ENCODE measurements around the gene DOK6. TPM values are rescaled to one million over a fixed set of nuclear protein-coding genes. Genes with fewer than 3 reads are reported as not detected.

Gene DOK6
- total RNA-seq, 1 donor from 2014 or later: not detected

DNA sequence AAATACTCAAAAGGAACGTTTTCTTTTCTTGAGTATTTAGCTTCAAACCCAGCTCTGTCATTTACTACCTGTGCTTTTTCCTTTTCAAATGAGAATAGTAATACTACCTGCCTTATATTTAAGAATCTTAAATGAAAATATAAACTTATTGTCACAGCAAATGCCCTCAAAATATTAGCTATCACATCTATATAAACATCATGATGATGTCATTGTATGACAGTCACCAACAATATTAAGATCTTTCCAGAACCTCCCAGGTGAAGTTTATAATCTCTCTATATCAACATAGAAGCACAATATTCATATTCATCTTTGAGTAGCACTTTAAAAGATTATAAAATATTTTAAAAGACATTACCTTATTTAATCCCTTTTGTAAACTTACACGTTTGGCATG lies 92.2 kb downstream of the DOK6 start:
- Mint-ChIP-seq H3K27me3 (no peaks in the 10 kb centered on the region), H3K36me3 (ENCODE audit: low read depth) (no peaks in the 10 kb centered on the region), H3K27ac (no peak overlapping the region), H3K4me1 (no peaks in the 10 kb centered on the region), H3K4me3 (no peak overlapping the region), H3K9me3 (no peaks in the 10 kb centered on the region)
- ATAC-seq (ENCODE audit: low read depth): no peak
- no peak for DNase-seq
- POLR2A ChIA-PET: no interaction called here
- intact Hi-C loops (cut with micrococcal nuclease): no loop called here
- TF ChIP-seq, protein P1, sequence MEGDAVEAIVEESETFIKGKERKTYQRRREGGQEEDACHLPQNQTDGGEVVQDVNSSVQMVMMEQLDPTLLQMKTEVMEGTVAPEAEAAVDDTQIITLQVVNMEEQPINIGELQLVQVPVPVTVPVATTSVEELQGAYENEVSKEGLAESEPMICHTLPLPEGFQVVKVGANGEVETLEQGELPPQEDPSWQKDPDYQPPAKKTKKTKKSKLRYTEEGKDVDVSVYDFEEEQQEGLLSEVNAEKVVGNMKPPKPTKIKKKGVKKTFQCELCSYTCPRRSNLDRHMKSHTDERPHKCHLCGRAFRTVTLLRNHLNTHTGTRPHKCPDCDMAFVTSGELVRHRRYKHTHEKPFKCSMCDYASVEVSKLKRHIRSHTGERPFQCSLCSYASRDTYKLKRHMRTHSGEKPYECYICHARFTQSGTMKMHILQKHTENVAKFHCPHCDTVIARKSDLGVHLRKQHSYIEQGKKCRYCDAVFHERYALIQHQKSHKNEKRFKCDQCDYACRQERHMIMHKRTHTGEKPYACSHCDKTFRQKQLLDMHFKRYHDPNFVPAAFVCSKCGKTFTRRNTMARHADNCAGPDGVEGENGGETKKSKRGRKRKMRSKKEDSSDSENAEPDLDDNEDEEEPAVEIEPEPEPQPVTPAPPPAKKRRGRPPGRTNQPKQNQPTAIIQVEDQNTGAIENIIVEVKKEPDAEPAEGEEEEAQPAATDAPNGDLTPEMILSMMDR (IDR thresholded peaks at IDR 0.05): no peak
- CTCF ChIA-PET: no interaction called here

DNA sequence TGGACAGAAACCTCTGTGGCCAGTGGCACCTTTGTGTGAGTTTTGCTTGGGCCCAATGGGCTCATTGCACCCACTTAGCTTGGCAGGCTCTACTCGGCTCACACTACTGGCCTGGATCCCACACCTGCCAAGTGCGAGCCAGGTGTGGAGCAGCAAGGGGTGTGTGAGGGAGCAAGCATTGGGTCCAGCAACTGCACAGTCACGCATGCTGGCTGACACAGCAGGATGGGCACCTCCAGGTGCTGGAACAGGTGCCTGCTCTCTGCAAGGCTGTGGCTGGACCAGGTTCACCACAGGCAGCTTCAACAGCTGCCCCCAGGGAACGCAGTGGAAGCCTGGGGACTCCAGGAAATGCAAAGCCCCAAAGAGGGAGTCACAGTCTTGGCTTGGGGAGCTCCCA lies 94.2 kb downstream of the DOK6 start:
- intact Hi-C loops (cut with micrococcal nuclease): no loop called here
- Mint-ChIP-seq H3K9me3 (no peaks in the 10 kb centered on the region), H3K4me1 (no peaks in the 10 kb centered on the region), H3K27ac (no peak overlapping the region), H3K27me3 (no peaks in the 10 kb centered on the region), H3K36me3 (ENCODE audit: low read depth) (no peaks in the 10 kb centered on the region), H3K4me3 (no peak overlapping the region)
- TF ChIP-seq, protein P1 (IDR thresholded peaks at IDR 0.05): no peak
- ChIA-PET CTCF (no interaction called here), POLR2A (no interaction called here)
- ATAC-seq (ENCODE audit: low read depth) (no peak), DNase-seq (no peak)

DNA sequence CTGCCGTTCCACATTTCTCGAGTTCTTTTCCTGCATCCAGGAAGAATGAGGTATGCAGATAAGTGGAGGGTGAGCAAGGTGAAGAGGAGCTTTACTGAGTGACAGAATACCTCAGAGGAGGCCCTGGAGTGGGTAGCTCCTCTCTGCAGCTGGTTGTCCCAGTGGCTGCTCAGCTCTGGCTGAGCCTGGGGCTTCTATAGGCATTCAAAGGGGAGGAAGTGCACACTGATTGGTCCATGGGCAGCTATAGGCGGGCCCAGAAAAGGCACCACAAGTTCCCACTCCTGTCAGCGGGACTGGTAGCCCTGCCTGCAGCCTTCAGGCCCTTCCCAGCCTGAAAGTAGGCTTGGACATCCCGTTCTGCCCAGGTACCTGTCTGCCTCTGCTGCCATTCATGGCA lies 94.7 kb downstream of the DOK6 start:
- TF ChIP-seq, protein P1 (IDR thresholded peaks at IDR 0.05): no peak
- no peaks in the 10 kb centered on the region for H3K9me3 Mint-ChIP-seq
- DNase-seq: no peak
- intact Hi-C loops (cut with micrococcal nuclease): no loop called here
- no peak for ATAC-seq (ENCODE audit: low read depth)
- no peak overlapping the region for H3K27ac Mint-ChIP-seq
- CTCF ChIA-PET: no interaction called here
- H3K36me3 Mint-ChIP-seq (ENCODE audit: low read depth): no peaks in the 10 kb centered on the region
- no peak overlapping the region for H3K4me3 Mint-ChIP-seq
- no peaks in the 10 kb centered on the region for H3K4me1 Mint-ChIP-seq
- H3K27me3 Mint-ChIP-seq: no peaks in the 10 kb centered on the region
- POLR2A ChIA-PET: no interaction called here

DNA sequence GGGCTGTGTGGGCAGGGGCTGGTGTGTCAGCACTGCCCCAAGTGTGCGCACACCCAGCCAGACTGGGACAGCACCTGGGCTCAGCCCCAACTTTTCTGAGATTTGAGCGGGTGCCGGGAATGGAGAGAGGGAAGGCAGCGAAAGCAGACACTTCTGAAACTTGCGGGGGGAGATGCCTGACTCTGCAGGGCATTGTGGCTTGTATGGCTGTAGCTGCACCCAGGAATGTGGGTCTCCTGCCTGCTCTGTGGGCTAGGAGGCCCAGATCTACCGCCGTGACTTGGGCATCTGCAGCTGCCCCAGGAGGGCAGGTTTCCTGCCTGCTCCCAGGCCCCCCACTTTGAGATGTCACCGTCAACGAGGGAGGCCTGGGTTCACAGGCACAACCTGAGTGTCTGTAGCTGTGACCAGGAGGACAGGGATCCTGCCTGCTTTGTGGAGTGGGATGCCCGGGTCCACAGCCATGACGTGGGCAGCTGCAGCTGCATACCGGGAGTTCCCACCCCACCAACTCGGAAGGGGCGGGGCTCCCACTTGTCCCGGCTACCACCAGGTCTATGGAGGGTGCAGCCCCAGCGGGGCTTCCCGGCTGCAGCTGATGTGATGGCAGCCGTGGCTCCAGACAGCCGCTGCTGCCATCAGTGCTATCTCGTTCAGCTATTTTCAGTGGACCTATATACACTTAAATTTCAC lies 95.3 kb downstream of the DOK6 start:
- intact Hi-C loops (cut with micrococcal nuclease): no loop called here
- no peak overlapping the region for H3K27ac Mint-ChIP-seq
- TF ChIP-seq, protein P1 (IDR thresholded peaks at IDR 0.05): no peak
- ATAC-seq (ENCODE audit: low read depth) (no peak), DNase-seq (no peak)
- no peaks in the 10 kb centered on the region for H3K4me1 Mint-ChIP-seq
- H3K9me3 Mint-ChIP-seq: no peaks in the 10 kb centered on the region
- H3K36me3 Mint-ChIP-seq (ENCODE audit: low read depth): no peaks in the 10 kb centered on the region
- no peak overlapping the region for H3K4me3 Mint-ChIP-seq
- CTCF ChIA-PET: no interaction called here
- POLR2A ChIA-PET: no interaction called here
- H3K27me3 Mint-ChIP-seq: no peaks in the 10 kb centered on the region

DNA sequence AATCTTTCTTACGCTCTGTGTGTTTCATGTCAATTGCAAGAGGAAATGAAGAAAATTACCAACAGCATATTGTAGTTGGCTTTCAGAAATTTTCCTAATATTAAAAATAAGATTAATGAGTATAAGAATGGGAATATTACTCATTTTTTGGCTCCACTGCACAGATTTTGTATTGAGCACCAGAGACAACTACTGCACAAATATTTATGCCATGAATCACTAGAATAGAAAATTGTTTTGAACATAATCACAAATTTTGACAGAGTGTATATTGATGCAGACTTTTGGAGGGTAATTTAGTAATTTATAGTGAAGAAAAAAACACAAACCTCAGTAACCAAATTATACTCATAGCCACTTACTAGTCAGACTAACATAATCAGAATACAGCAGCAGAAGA lies 118.3 kb downstream of the DOK6 start:
- POLR2A ChIA-PET: no interaction called here
- Mint-ChIP-seq H3K4me1 (no peaks in the 10 kb centered on the region), H3K36me3 (ENCODE audit: low read depth) (no peaks in the 10 kb centered on the region), H3K27me3 (no peaks in the 10 kb centered on the region), H3K9me3 (no peaks in the 10 kb centered on the region), H3K27ac (no peak overlapping the region), H3K4me3 (no peak overlapping the region)
- no peak for DNase-seq
- CTCF ChIA-PET: no interaction called here
- no peak for ATAC-seq (ENCODE audit: low read depth)
- TF ChIP-seq, protein P1 (IDR thresholded peaks at IDR 0.05): no peak
- intact Hi-C loops (cut with micrococcal nuclease): no loop called here
